ENCODE results near the gene SUGP1.

Gene SUGP1

GRCh38 chr19:19304186-19304965 is 15.9 kb downstream of the SUGP1 start:
- no peaks in the 10 kb centered on the region for H3K4me1 ChIP-seq (ENCODE audit: control insufficient read depth, insufficient read depth, low read length, poor library complexity, severe bottlenecking)
- H3K36me3 ChIP-seq (ENCODE audit: control insufficient read depth, insufficient read depth, low read length), result peaks cover 83% of the 10 kb centered on the region
- H3K4me3 ChIP-seq (ENCODE audit: insufficient read depth, low read depth, low read length, poor library complexity, severe bottlenecking), result no peak overlapping the region
- DNase-seq, result no peak
- no peaks in the 10 kb centered on the region for H3K27me3 ChIP-seq (replicated peaks; ENCODE audit: control insufficient read depth, insufficient read depth, low read length, poor library complexity, severe bottlenecking)
- H3K9me3 ChIP-seq (ENCODE audit: control insufficient read depth, low read length), result no peaks in the 10 kb centered on the region
- no peak overlapping the region for H3K27ac ChIP-seq (ENCODE audit: insufficient read depth, low read length, poor library complexity, severe bottlenecking)

- H3K36me3 ChIP-seq (ENCODE audit: control insufficient read depth, insufficient read depth, low read length), result peaks cover 75% of the 10 kb centered on the region
- no peaks in the 10 kb centered on the region for H3K4me1 ChIP-seq (ENCODE audit: control insufficient read depth, insufficient read depth, low read length, poor library complexity, severe bottlenecking)
- H3K4me3 ChIP-seq (ENCODE audit: insufficient read depth, low read depth, low read length, poor library complexity, severe bottlenecking), result no peak overlapping the region
- DNase-seq, result no peak
- no peak overlapping the region for H3K27ac ChIP-seq (ENCODE audit: insufficient read depth, low read length, poor library complexity, severe bottlenecking)
- no peaks in the 10 kb centered on the region for H3K9me3 ChIP-seq (ENCODE audit: control insufficient read depth, low read length)
- H3K27me3 ChIP-seq (replicated peaks; ENCODE audit: control insufficient read depth, insufficient read depth, low read length, poor library complexity, severe bottlenecking), result no peaks in the 10 kb centered on the region
Observed at GRCh38 chr19:19303411-19303810, 16.9 kb downstream of the SUGP1 start.

- Histone ChIP-seq H3K36me3 (ENCODE audit: control insufficient read depth, insufficient read depth, low read length) (peaks cover 54% of the 10 kb centered on the region), H3K4me3 (ENCODE audit: insufficient read depth, low read depth, low read length, poor library complexity, severe bottlenecking) (no peak overlapping the region), H3K27ac (ENCODE audit: insufficient read depth, low read length, poor library complexity, severe bottlenecking) (no peak overlapping the region), H3K4me1 (ENCODE audit: control insufficient read depth, insufficient read depth, low read length, poor library complexity, severe bottlenecking) (no peaks in the 10 kb centered on the region), H3K9me3 (ENCODE audit: control insufficient read depth, low read length) (no peaks in the 10 kb centered on the region), H3K27me3 (replicated peaks; ENCODE audit: control insufficient read depth, insufficient read depth, low read length, poor library complexity, severe bottlenecking) (no peaks in the 10 kb centered on the region)
- no peak for DNase-seq
Observed at GRCh38 chr19:19300613-19301012, 19.7 kb downstream of the SUGP1 start.

- Histone ChIP-seq H3K4me3 (ENCODE audit: insufficient read depth, low read depth, low read length, poor library complexity, severe bottlenecking) (no peak overlapping the region), H3K9me3 (ENCODE audit: control insufficient read depth, low read length) (no peaks in the 10 kb centered on the region), H3K36me3 (ENCODE audit: control insufficient read depth, insufficient read depth, low read length) (peaks cover 42% of the 10 kb centered on the region), H3K27me3 (replicated peaks; ENCODE audit: control insufficient read depth, insufficient read depth, low read length, poor library complexity, severe bottlenecking) (no peaks in the 10 kb centered on the region), H3K27ac (ENCODE audit: insufficient read depth, low read length, poor library complexity, severe bottlenecking) (no peak overlapping the region), H3K4me1 (ENCODE audit: control insufficient read depth, insufficient read depth, low read length, poor library complexity, severe bottlenecking) (no peaks in the 10 kb centered on the region)
- DNase-seq, result no peak
Observed at GRCh38 chr19:19297759-19298158, 22.6 kb downstream of the SUGP1 start.

GRCh38 chr19:19296953-19297689 is 23.2 kb downstream of the SUGP1 start:
- Histone ChIP-seq H3K27me3 (replicated peaks; ENCODE audit: control insufficient read depth, insufficient read depth, low read length, poor library complexity, severe bottlenecking) (no peaks in the 10 kb centered on the region), H3K27ac (ENCODE audit: insufficient read depth, low read length, poor library complexity, severe bottlenecking) (no peak overlapping the region), H3K36me3 (ENCODE audit: control insufficient read depth, insufficient read depth, low read length) (peaks cover 42% of the 10 kb centered on the region), H3K9me3 (ENCODE audit: control insufficient read depth, low read length) (no peaks in the 10 kb centered on the region), H3K4me3 (ENCODE audit: insufficient read depth, low read depth, low read length, poor library complexity, severe bottlenecking) (no peak overlapping the region), H3K4me1 (ENCODE audit: control insufficient read depth, insufficient read depth, low read length, poor library complexity, severe bottlenecking) (no peaks in the 10 kb centered on the region)
- no peak for DNase-seq

GRCh38 chr19:19294914-19295313 is 25.4 kb downstream of the SUGP1 start:
- no peak for DNase-seq
- Histone ChIP-seq H3K36me3 (ENCODE audit: control insufficient read depth, insufficient read depth, low read length) (peaks cover 27% of the 10 kb centered on the region), H3K27me3 (replicated peaks; ENCODE audit: control insufficient read depth, insufficient read depth, low read length, poor library complexity, severe bottlenecking) (no peaks in the 10 kb centered on the region), H3K4me3 (ENCODE audit: insufficient read depth, low read depth, low read length, poor library complexity, severe bottlenecking) (no peak overlapping the region), H3K27ac (ENCODE audit: insufficient read depth, low read length, poor library complexity, severe bottlenecking) (no peak overlapping the region), H3K9me3 (ENCODE audit: control insufficient read depth, low read length) (no peaks in the 10 kb centered on the region), H3K4me1 (ENCODE audit: control insufficient read depth, insufficient read depth, low read length, poor library complexity, severe bottlenecking) (no peaks in the 10 kb centered on the region)

GRCh38 chr19:19292607-19293006 is 27.7 kb downstream of the SUGP1 start:
- H3K36me3 ChIP-seq (ENCODE audit: control insufficient read depth, insufficient read depth, low read length), result peaks cover 40% of the 10 kb centered on the region
- no peaks in the 10 kb centered on the region for H3K4me1 ChIP-seq (ENCODE audit: control insufficient read depth, insufficient read depth, low read length, poor library complexity, severe bottlenecking)
- H3K27ac ChIP-seq (ENCODE audit: insufficient read depth, low read length, poor library complexity, severe bottlenecking), result no peak overlapping the region
- no peaks in the 10 kb centered on the region for H3K9me3 ChIP-seq (ENCODE audit: control insufficient read depth, low read length)
- H3K27me3 ChIP-seq (replicated peaks; ENCODE audit: control insufficient read depth, insufficient read depth, low read length, poor library complexity, severe bottlenecking), result no peaks in the 10 kb centered on the region
- no peak for DNase-seq
- no peak overlapping the region for H3K4me3 ChIP-seq (ENCODE audit: insufficient read depth, low read depth, low read length, poor library complexity, severe bottlenecking)

- Histone ChIP-seq H3K4me3 (ENCODE audit: insufficient read depth, low read depth, low read length, poor library complexity, severe bottlenecking) (no peak overlapping the region), H3K4me1 (ENCODE audit: control insufficient read depth, insufficient read depth, low read length, poor library complexity, severe bottlenecking) (no peaks in the 10 kb centered on the region), H3K9me3 (ENCODE audit: control insufficient read depth, low read length) (no peaks in the 10 kb centered on the region), H3K27ac (ENCODE audit: insufficient read depth, low read length, poor library complexity, severe bottlenecking) (no peak overlapping the region), H3K36me3 (ENCODE audit: control insufficient read depth, insufficient read depth, low read length) (peaks cover 63% of the 10 kb centered on the region), H3K27me3 (replicated peaks; ENCODE audit: control insufficient read depth, insufficient read depth, low read length, poor library complexity, severe bottlenecking) (no peaks in the 10 kb centered on the region)
- no peak for DNase-seq
Observed at GRCh38 chr19:19285686-19286085, 34.6 kb downstream of the SUGP1 start.

- H3K9me3 ChIP-seq (ENCODE audit: control insufficient read depth, low read length), result no peaks in the 10 kb centered on the region
- no peaks in the 10 kb centered on the region for H3K4me1 ChIP-seq (ENCODE audit: control insufficient read depth, insufficient read depth, low read length, poor library complexity, severe bottlenecking)
- peaks cover 72% of the 10 kb centered on the region for H3K36me3 ChIP-seq (ENCODE audit: control insufficient read depth, insufficient read depth, low read length)
- no peak for DNase-seq
- no peaks in the 10 kb centered on the region for H3K27me3 ChIP-seq (replicated peaks; ENCODE audit: control insufficient read depth, insufficient read depth, low read length, poor library complexity, severe bottlenecking)
- no peak overlapping the region for H3K27ac ChIP-seq (ENCODE audit: insufficient read depth, low read length, poor library complexity, severe bottlenecking)
- H3K4me3 ChIP-seq (ENCODE audit: insufficient read depth, low read depth, low read length, poor library complexity, severe bottlenecking), result no peak overlapping the region
Observed at GRCh38 chr19:19280561-19280960, 39.7 kb downstream of the SUGP1 start.

- Histone ChIP-seq H3K36me3 (ENCODE audit: control insufficient read depth, insufficient read depth, low read length) (peaks cover 68% of the 10 kb centered on the region), H3K9me3 (ENCODE audit: control insufficient read depth, low read length) (no peaks in the 10 kb centered on the region), H3K4me3 (ENCODE audit: insufficient read depth, low read depth, low read length, poor library complexity, severe bottlenecking) (no peak overlapping the region), H3K4me1 (ENCODE audit: control insufficient read depth, insufficient read depth, low read length, poor library complexity, severe bottlenecking) (no peaks in the 10 kb centered on the region), H3K27ac (ENCODE audit: insufficient read depth, low read length, poor library complexity, severe bottlenecking) (no peak overlapping the region), H3K27me3 (replicated peaks; ENCODE audit: control insufficient read depth, insufficient read depth, low read length, poor library complexity, severe bottlenecking) (no peaks in the 10 kb centered on the region)
- DNase-seq, result no peak
Observed at GRCh38 chr19:19279853-19280252, 40.5 kb downstream of the SUGP1 start.

All from effector memory CD4-positive, alpha-beta T cell (primary cell).